K562 (cell line): Measurements from ENCODE around the gene FCAMR. TPM values are rescaled to one million over a fixed set of nuclear protein-coding genes. Genes with fewer than 3 reads are reported as not detected.
A peak's percentile ranks its signal among the peaks of the same experiment; 100 is the strongest.

Experiments used
- ATAC-seq: fragments of 200-7000 bp; cut with Tn5 transposase; 3 replicates; pipeline ENCODE4 v1.9.1; 2020; ENCODE audit warnings: moderate library complexity
- BruUV-seq: library from RNA; stranded (reverse); fragments of 400-500 nt; replicated peaks from 2 replicates; lab custom pipeline; 2021; lab: Mats Ljungman, UMichigan
- CTCF ChIA-PET: fragments of 300-600 bp; formaldehyde crosslinking; extraction: SDS; loops from one replicate; lab custom pipeline; 2021; ENCODE audit warnings: low intra/inter-chr PET ratio; lab: Yijun Ruan, JAX
- POLR2A ChIA-PET: fragments of 300-600, 350-650 bp; sonication (Branson Sonifier 250); formaldehyde crosslinking; extraction: SDS; loops from one replicate; lab custom pipeline; 2021; ENCODE audit warnings: antibody characterized with exemption, inconsistent platforms; lab: Yijun Ruan, JAX
- DNase-seq, 4 experiments: peaks; one replicate each; pipeline versions ENCODE4 v3.0.0 to v3.0.0-alpha.2; 2011 to 2018; ENCODE audit warnings: low spot score in 3 of 4, mixed read lengths in 3 of 4; ENCODE audit errors: extremely low read depth in 1 of 4
- FAIRE-seq: peaks from 2 replicates; lab custom pipeline; 2011; peaks lifted over from hg19 to GRCh38; lab: Jason Lieb, UNC
- H2AFZ ChIP-seq: 2 replicates; pipeline ENCODE4 v1.6.0; 2011; ENCODE audit warnings: low read depth, low read length, control low read depth, inconsistent platforms
- H3K27ac ChIP-seq: fragments of 200-600 bp; 3 replicates; pipeline ENCODE4 v1.8.0; 2011; ENCODE audit warnings: low read depth, mild to moderate bottlenecking, control low read depth, inconsistent platforms, low read length, moderate library complexity, mixed read lengths; ENCODE audit errors: extremely low read depth
- H3K27me3 ChIP-seq, 2 experiments: fragments of 300-600 bp in 1 of 2; 2 replicates in 1 of 2; 3 replicates in 1 of 2; pipeline versions ENCODE4 v1.6.0 to v1.8.0; 2011; ENCODE audit warnings: inconsistent platforms in 2 of 2, low read length in 2 of 2, mild to moderate bottlenecking in 1 of 2, mixed read lengths in 1 of 2, moderate library complexity in 1 of 2; ENCODE audit not compliant: control insufficient read depth in 2 of 2, insufficient read depth in 2 of 2
- H3K36me3 ChIP-seq: fragments of 300-600 bp; 3 replicates; pipeline ENCODE4 v1.8.0; 2011; ENCODE audit warnings: mild to moderate bottlenecking, low read length, inconsistent platforms; ENCODE audit not compliant: control insufficient read depth, insufficient read depth
- H3K4me1 ChIP-seq, 2 experiments: fragments of 200-600 bp in 1 of 2; replicated peaks in 1 of 2; 2 replicates in 1 of 2; 3 replicates in 1 of 2; pipeline versions ENCODE4 v1.5.1 to v1.8.0; 2011; ENCODE audit warnings: inconsistent platforms in 2 of 2, low read length in 2 of 2, mild to moderate bottlenecking in 1 of 2, mixed read lengths in 1 of 2, moderate library complexity in 1 of 2; ENCODE audit not compliant: control insufficient read depth in 2 of 2, insufficient read depth in 2 of 2
- H3K4me2 ChIP-seq: 2 replicates; pipeline ENCODE4 v1.6.1; 2011; ENCODE audit warnings: low read length, control low read depth, inconsistent platforms, mixed read lengths; ENCODE audit not compliant: insufficient read depth
- H3K4me3 ChIP-seq: fragments of 200-600 bp; sonication (generic), shearing (Covaris generic); 2 replicates; pipeline ENCODE4 v1.5.1; 2016; ENCODE audit warnings: control low read depth, inconsistent platforms
- H3K79me2 ChIP-seq: fragments of 200-600 bp; 3 replicates; pipeline ENCODE4 v1.8.0; 2011; ENCODE audit warnings: low read length, inconsistent platforms; ENCODE audit not compliant: control insufficient read depth, insufficient read depth
- H3K9ac ChIP-seq, 2 experiments: 2 replicates each; pipeline versions ENCODE4 v1.6.0 to v1.6.1; 2011; ENCODE audit warnings: low read depth in 2 of 2, low read length in 2 of 2, control low read depth in 1 of 2, inconsistent platforms in 1 of 2, mild to moderate bottlenecking in 1 of 2, mixed read lengths in 1 of 2; ENCODE audit not compliant: insufficient read depth in 1 of 2
- H3K9me1 ChIP-seq: one replicate; pipeline ENCODE4 v1.6.0; 2011; ENCODE audit warnings: inconsistent platforms, mild to moderate bottlenecking, low read length, moderate library complexity; ENCODE audit not compliant: control insufficient read depth, insufficient read depth
- H3K9me3 ChIP-seq: replicated peaks from 2 replicates; pipeline ENCODE4 v1.5.1; 2011; ENCODE audit warnings: low read depth, low read length, inconsistent platforms; ENCODE audit not compliant: control insufficient read depth, insufficient read depth
- H4K20me1 ChIP-seq: replicated peaks from 2 replicates; pipeline ENCODE4 v1.6.1; 2011; ENCODE audit warnings: low read length, inconsistent platforms, mixed read lengths; ENCODE audit not compliant: control insufficient read depth, insufficient read depth
- CEBPG ChIP-seq, 3 experiments: fragments of 200-800 bp in 1 of 3; sonication (Bioruptor generic) in 1 of 3; sonication (generic) in 1 of 3; formaldehyde crosslinking in 1 of 3; IDR thresholded peaks in 2 of 3; conservative IDR thresholded peaks in 1 of 3; 2 replicates each; pipeline versions ENCODE4 v1.6.1 to v1.8.0; 2016 to 2022; ENCODE audit warnings: missing compliant biosample characterization in 2 of 3, missing genetic modification characterization in 2 of 3, mild to moderate bottlenecking in 1 of 3, missing genetic modification reagents in 1 of 3
- CHAMP1 ChIP-seq: fragments of 450-650 bp; IDR thresholded peaks from 2 replicates; pipeline ENCODE4 v1.6.1; 2016; ENCODE audit warnings: mild to moderate bottlenecking
- DPF2 ChIP-seq: fragments of 450-650 bp; IDR thresholded peaks from 2 replicates; pipeline ENCODE4 v1.6.1; 2016
- EGR1 ChIP-seq: fragments of 450-650 bp; conservative IDR thresholded peaks from 2 replicates; pipeline ENCODE4 v1.6.1; 2017; ENCODE audit warnings: mild to moderate bottlenecking
- ELF4 ChIP-seq: fragments of 450-650 bp; formaldehyde crosslinking; IDR thresholded peaks from 2 replicates; pipeline ENCODE4 v1.4.0; 2022; ENCODE audit warnings: missing genetic modification characterization
- ESRRA ChIP-seq: fragments of 450-650 bp; IDR thresholded peaks from 2 replicates; pipeline ENCODE4 v1.6.1; 2014; ENCODE audit warnings: low read depth, mild to moderate bottlenecking, moderate library complexity, borderline replicate concordance
- HDGF ChIP-seq: fragments of 450-650 bp; IDR thresholded peaks from 2 replicates; pipeline ENCODE4 v1.6.1; 2016
- HLTF ChIP-seq: fragments of 450-650 bp; IDR thresholded peaks from 2 replicates; pipeline ENCODE4 v1.6.1; 2016
- NCOA2 ChIP-seq, 2 experiments: fragments of 450-650 bp; IDR thresholded peaks; 2 replicates each; pipeline ENCODE4 v1.6.1; 2018; ENCODE audit warnings: mild to moderate bottlenecking in 2 of 2, moderate library complexity in 1 of 2; ENCODE audit not compliant: partially characterized antibody in 2 of 2
- NKRF ChIP-seq: fragments of 450-650 bp; IDR thresholded peaks from 2 replicates; pipeline ENCODE4 v1.6.1; 2016; ENCODE audit warnings: borderline replicate concordance
- SPI1 ChIP-seq: IDR thresholded peaks from 2 replicates; pipeline ENCODE4 v1.6.1; 2011; ENCODE audit warnings: low read depth, low read length, control low read depth, borderline replicate concordance
- TSC22D4 ChIP-seq: fragments of 450-650 bp; IDR thresholded peaks from 2 replicates; pipeline ENCODE4 v1.6.1; 2016; ENCODE audit warnings: missing genetic modification characterization, missing biosample characterization, control low read depth
- VEZF1 ChIP-seq: fragments of 200-800 bp; sonication (Bioruptor generic); IDR thresholded peaks from 2 replicates; pipeline ENCODE4 v1.6.1; 2017; ENCODE audit warnings: missing genetic modification characterization, missing compliant biosample characterization
- ZNF551 ChIP-seq: fragments of 250-450 bp; sonication (Bioruptor Pico); IDR thresholded peaks from 2 replicates; pipeline ENCODE4 v1.5.0; 2021; ENCODE audit warnings: mild to moderate bottlenecking, moderate library complexity
- WGBS: fragments of 100-300 bp; shearing (Covaris generic); methylation state at CpG from one replicate; pipeline ENCODE4 v1.1.6; 2016; ENCODE audit warnings: low coverage, mixed read lengths; ENCODE audit not compliant: insufficient coverage; ENCODE audit errors: missing lambda C conversion rate; 5-methylcytosine and 5-hydroxymethylcytosine counted together
- in situ Hi-C: fragments of 300-500 bp; cut with MboI; formaldehyde crosslinking; loops from 4 replicates; pipeline ENCODE4 v1.15.0; 2018; ENCODE audit warnings: inconsistent platforms, mixed read lengths
- intact Hi-C: fragments of 100-400 bp; cut with micrococcal nuclease; formaldehyde crosslinking; loops from 2 replicates; pipeline ENCODE4 v1.14.2; 2022
- polyA plus RNA-seq, 8 experiments: library from polyadenylated mRNA; depleted of rRNA in 4 of 8; stranded (reverse) in 5 of 8; unstranded in 3 of 8; fragments of >200 nt; fragmentation: Nextera tagmentation in 2 of 8; fragmentation: Illumina TruSeq in 1 of 8; extraction: Ambion mirVana in 2 of 8; extraction: Trizol in 1 of 8; gene quantifications; 2 replicates each; pipeline versions ENCODE4 v1.2.1 to v1.2.3, GENCODE V29; 2011 to 2014; ENCODE audit warnings: inconsistent platforms in 1 of 8, missing spikeins in 1 of 8
- total RNA-seq, 7 experiments: library from RNA; depleted of rRNA in 6 of 7; stranded (reverse); fragments of >200 nt in 6 of 7; fragmentation: Illumina TruSeq in 2 of 7; extraction: Trizol in 2 of 7; gene quantifications; 2 replicates each; pipeline versions ENCODE4 v1.2.1 to v1.2.3, GENCODE V29; 2011 to 2021; ENCODE audit warnings: low replicate concordance in 1 of 7

Gene FCAMR
- total and polyA plus RNA-seq, 9 of the 15 experiments (the other 6 are each of a cell fraction or from before 2014, with no cell fraction given): not detected

- Histone ChIP-seq H3K9me3 (no peaks in the 10 kb centered on the region; the same call in 1 of the 2 replicates), H3K9me1 (no peaks in the 10 kb centered on the region), H3K27ac (no peak overlapping the region), H4K20me1 (no peaks in the 10 kb centered on the region), H3K4me3 (no peak overlapping the region), H3K9ac (peak overlapping the region in 1 of 2 experiments; percentile 11; a peak in 1 of 4 replicates), H3K4me2 (no peak overlapping the region), H2AFZ (no peak overlapping the region), H3K36me3 (no peaks in the 10 kb centered on the region), H3K79me2 (no peaks in the 10 kb centered on the region), H3K4me1 (peaks cover 4 to 29% of the 10 kb centered on the region in 2 experiments), H3K27me3 (peaks cover 0 to 1% of the 10 kb centered on the region in 2 experiments; a peak in 1 of 5 replicates)
- ChIA-PET CTCF (no interaction called here), POLR2A (interaction anchor here (0.6 to 2.1 kb wide), 5 partner anchors 9 to 226 kb away, joined by 3 to 6 read pairs (median 4); no protein-coding TSS in a partner anchor)
- DNase-seq (no peak), FAIRE-seq (no peak), ATAC-seq (no peak)
- no TSS peak for BruUV-seq
- in situ Hi-C loops (loop anchor here (25.0 kb wide), 1 partner anchor 311 kb away; the partner anchor contains the start of gene EIF2D), intact Hi-C loops (no loop called here)
- 29% methylated on average over 12 of the region's 12 CpGs for WGBS
- TF ChIP-seq HLTF (peak; percentile 38; the same call in 1 of the 2 replicates), EGR1 (peak; percentile 63), NKRF (no peak), CEBPG (CRISPR knock-in tag; IDR thresholded peaks at IDR 0.05) (0 out of 2 replicates have a peak, but pooled peaks have one; percentile 21), CEBPG (tag; conservative IDR thresholded peaks at IDR 0.05 in 1 of 2, IDR thresholded peaks at IDR 0.05 in 1 of 2) (no peak), NCOA2 (IDR thresholded peaks at IDR 0.05; ENCODE audit: partially characterized antibody in 2 of 2) (peak in 1 of 2 experiments; percentile 51), HDGF (peak; percentile 40; the same call in 1 of the 2 replicates), ELF4 (CRISPR knock-in tag) (0 out of 2 replicates have a peak, but pooled peaks have one; percentile 60), VEZF1 (CRISPR knock-in tag) (peak; percentile 34), ESRRA (no peak), ZNF551 (CRISPR knock-in tag) (no peak), DPF2 (peak; percentile 1; the same call in 1 of the 2 replicates), CHAMP1 (no peak), TSC22D4 (tag) (peak; percentile 93), SPI1 (peak; percentile 31; the same call in 1 of the 2 replicates)
Measured at GRCh38 chr1:206923009-206923960, 47.0 kb downstream of the FCAMR start.
